Fibroblast of the conjunctiva (primary cell): ENCODE measurements around the gene TTLL11.
"Not testable (repeated sequence)": the region's sequence is repeated elsewhere in the genome, so short reads cannot be mapped to it uniquely, and the experiment has no call there.

Experiments used
- DNase-seq: peaks from one replicate; pipeline ENCODE4 v3.0.0-alpha.2; 2010; ENCODE audit warnings: low read depth

The TTLL11 gene

GRCh38 chr9:122125158-122125508, 32.0 kb upstream of the TTLL11 start:
- DNase-seq = peak; percentile 53

GRCh38 chr9:122124528-122124927, 31.4 kb upstream of the TTLL11 start:
- DNase-seq = no peak

- DNase-seq = no peak
Measured at GRCh38 chr9:122124048-122124447, 30.9 kb upstream of the TTLL11 start.

GRCh38 chr9:122122903-122123632, 30.0 kb upstream of the TTLL11 start:
- DNase-seq = peak; percentile 47

GRCh38 chr9:122122468-122122867, 29.4 kb upstream of the TTLL11 start:
- DNase-seq = no peak

GRCh38 chr9:122121931-122122330, 28.8 kb upstream of the TTLL11 start:
- DNase-seq = no peak

GRCh38 chr9:122121391-122121790, 28.3 kb upstream of the TTLL11 start:
- DNase-seq = no peak

GRCh38 chr9:122120316-122121071, 27.4 kb upstream of the TTLL11 start:
- no peak for DNase-seq

- DNase-seq = no peak
Measured at GRCh38 chr9:122119721-122120120, 26.6 kb upstream of the TTLL11 start.

GRCh38 chr9:122119166-122119521, 26.0 kb upstream of the TTLL11 start:
- DNase-seq = no peak

GRCh38 chr9:122118343-122119165, 25.4 kb upstream of the TTLL11 start:
- no peak for DNase-seq

GRCh38 chr9:122117241-122117640, 24.1 kb upstream of the TTLL11 start:
- DNase-seq = not testable (repeated sequence)

GRCh38 chr9:122116448-122117173, 23.5 kb upstream of the TTLL11 start:
- DNase-seq = no peak

GRCh38 chr9:122116040-122116439, 22.9 kb upstream of the TTLL11 start:
- DNase-seq = no peak

- no peak for DNase-seq
Measured at GRCh38 chr9:122115176-122116035, 22.3 kb upstream of the TTLL11 start.

GRCh38 chr9:122113574-122113973, 20.5 kb upstream of the TTLL11 start:
- DNase-seq = no peak

GRCh38 chr9:122112238-122112637, 19.1 kb upstream of the TTLL11 start:
- DNase-seq = no peak

GRCh38 chr9:122111413-122112085, 18.4 kb upstream of the TTLL11 start:
- no peak for DNase-seq

- no peak for DNase-seq
Measured at GRCh38 chr9:122110100-122110833, 17.2 kb upstream of the TTLL11 start.
